Activated CD4-positive, CD25-positive, alpha-beta regulatory T cell (primary cell): ENCODE measurements around the gene FANCC.

Experiments used
- DNase-seq, 4 experiments: peaks; one replicate each; lab custom pipeline; 2025; lab: John Stamatoyannopoulos, UW

Gene FANCC

DNA sequence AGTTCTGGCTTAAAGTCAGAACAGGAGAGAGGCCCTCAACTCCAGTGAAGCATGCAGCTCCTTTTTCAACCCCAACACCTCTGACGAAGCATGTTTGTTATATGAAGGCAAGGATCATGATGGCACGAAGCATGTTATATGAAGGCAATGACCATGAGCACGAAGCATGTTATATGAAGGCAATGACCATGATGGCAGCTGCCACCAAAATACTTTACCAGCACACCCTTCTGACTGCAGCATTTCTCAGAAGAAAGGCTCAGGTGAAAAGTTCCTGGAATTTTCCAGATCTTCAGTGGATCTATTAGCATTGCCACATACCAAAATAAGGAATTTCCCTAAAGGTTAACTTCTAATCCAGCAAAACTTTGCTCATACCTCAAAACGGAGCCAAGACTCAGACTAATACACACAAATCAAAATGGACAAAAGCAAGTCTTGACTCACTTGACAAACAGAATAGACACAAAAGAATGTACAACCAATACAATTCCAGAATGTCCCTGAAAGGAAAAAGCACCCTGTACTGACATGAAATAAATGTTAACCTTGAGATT is 217.4 kb downstream of the FANCC start:
- no peak for DNase-seq

GRCh38 chr9:95099321-95100070 is 218.0 kb downstream of the FANCC start:
- DNase-seq: no peak

GRCh38 chr9:95098391-95098921 is 219.1 kb downstream of the FANCC start:
- DNase-seq: no peak

- no peak for DNase-seq
Observed at GRCh38 chr9:95097279-95097678, 220.2 kb downstream of the FANCC start.

DNA sequence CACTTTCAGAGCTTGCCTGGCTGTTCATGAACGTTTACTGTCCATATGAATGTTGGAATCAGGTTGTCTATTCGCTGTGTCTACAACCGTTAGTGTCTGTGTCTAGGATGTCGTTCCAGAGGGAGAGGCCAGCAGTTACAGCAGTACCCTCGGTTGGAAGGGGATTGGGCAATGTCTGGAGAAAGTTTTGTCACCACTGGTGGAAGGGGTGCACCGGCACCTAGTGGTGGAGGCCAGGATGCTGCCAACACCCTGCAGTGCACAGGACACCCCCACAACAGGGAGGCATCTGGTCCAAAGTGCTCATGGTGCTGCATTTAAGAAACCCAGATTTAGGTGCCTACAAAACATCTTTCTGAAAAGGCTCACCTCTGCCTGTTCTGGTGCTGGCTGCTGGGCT is 220.7 kb downstream of the FANCC start:
- no peak for DNase-seq

DNA sequence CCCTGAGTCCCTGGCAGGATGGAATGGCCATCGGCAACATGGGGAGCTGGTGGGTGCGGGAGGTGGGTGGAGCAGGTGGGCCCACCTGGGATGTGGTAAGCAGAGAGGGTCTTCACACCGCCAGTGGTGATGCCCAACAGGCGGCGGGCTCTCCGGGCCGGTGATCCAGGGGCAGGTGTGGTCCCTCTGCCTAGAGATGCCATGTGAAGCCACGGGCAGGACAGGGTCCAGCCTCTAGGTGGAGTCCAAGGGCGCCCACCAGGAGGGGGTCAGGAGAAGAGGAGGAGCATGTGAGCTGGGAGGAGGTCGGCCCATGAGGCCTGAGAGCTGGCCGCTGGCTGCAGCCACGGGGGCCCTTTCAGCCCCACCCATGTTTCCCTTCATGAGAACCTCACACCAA is 221.1 kb downstream of the FANCC start:
- no peak for DNase-seq

GRCh38 chr9:95095641-95096355 is 221.7 kb downstream of the FANCC start:
- DNase-seq: no peak

- DNase-seq: no peak
Observed at GRCh38 chr9:95094002-95094401, 223.5 kb downstream of the FANCC start.

DNA sequence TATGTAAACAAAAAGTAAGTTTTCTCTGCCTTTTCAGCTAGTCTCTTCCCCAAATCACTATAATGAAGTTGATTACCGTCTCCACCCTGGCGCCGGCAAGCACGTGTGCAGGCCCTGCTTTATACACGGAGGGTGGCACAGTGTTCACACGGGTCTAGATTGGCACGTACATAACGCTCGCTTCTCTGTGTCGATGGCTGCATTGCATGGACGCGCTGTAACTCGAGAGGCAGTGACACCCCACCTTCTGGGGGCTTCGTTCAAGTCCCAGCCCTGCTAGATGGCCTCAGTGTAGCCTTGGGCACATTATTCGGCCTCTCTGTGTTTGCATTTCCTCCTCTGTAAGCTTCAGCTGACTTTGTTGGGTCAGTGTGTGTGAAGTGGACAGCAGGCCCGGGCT is 223.9 kb downstream of the FANCC start:
- DNase-seq: no peak

- DNase-seq: no peak
Observed at GRCh38 chr9:95092262-95093072, 225.0 kb downstream of the FANCC start.

- no peak for DNase-seq
Observed at GRCh38 chr9:95091601-95092261, 225.8 kb downstream of the FANCC start.

DNA sequence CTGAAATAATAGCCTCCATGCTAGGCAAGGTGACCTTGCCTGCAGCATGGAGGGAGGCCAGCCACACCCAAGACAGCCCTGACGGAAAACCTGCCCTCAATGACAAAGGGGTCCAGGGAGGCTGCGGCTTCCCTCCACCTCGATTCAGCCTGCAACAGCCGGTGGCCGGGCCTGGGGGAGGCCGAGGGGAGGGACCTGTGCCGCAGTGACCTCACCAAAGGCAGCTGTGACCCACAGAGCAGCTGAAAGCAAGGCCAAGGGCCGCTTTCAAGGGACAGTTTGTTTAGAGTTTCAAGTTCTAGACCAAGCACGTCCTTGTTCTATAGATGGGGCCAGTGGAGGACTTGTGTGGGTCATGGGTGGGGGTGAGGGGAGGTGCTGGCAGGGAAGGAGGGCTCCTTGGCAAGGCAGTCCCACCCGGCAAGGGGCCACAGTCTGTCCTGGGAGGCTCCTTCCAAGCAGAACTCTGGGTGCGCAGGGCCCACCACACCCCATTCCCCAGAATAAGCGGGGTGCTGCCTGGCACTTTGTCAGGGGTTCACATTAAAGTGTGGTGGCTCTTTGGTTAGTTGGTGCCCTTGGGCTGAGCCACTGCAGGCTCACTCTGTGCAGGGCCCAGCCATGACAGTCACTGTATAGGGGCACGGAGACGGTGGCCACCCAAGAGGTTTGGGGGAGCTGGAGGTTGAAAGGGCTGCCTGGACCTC is 226.5 kb downstream of the FANCC start:
- no peak for DNase-seq

- DNase-seq: no peak
Observed at GRCh38 chr9:95090023-95090791, 227.3 kb downstream of the FANCC start.

DNA sequence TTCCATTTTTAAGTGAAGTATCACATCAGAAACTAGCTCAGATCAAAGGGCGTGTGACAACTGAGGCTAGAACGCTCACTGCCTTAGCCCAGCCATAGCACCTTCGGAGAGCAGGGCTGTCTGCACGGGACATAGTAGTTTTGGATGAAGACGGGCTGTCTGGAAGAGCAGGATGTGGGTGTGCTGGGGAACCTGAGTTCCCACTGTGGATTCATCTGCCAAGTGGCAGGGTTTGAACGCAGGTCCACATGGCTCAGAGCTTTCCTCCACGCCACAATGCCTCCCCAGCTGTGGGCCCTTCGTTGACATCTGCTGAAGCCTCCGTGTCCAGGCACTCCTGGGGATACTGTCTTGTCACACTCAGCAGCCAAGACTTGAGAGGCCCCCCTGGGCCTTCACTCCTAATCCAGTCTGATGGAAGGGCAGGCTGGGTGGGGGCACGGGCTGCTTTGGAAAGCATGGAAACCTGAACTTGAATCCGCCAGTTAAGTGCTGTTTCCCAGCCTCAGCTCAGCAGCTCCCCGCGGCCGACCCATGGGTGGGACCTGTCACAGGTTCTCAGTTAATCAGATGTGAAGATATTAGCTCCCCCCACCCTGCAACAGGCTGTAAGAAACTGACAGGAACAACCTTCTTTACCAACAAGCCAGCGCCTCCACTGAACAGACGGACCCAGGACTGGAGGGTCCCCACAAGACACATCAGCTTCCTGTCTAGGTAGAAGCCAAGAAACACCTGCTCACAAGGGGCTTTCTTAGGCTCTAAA is 228.1 kb downstream of the FANCC start:
- no peak for DNase-seq

GRCh38 chr9:95088421-95089161 is 228.9 kb downstream of the FANCC start:
- no peak for DNase-seq

DNA sequence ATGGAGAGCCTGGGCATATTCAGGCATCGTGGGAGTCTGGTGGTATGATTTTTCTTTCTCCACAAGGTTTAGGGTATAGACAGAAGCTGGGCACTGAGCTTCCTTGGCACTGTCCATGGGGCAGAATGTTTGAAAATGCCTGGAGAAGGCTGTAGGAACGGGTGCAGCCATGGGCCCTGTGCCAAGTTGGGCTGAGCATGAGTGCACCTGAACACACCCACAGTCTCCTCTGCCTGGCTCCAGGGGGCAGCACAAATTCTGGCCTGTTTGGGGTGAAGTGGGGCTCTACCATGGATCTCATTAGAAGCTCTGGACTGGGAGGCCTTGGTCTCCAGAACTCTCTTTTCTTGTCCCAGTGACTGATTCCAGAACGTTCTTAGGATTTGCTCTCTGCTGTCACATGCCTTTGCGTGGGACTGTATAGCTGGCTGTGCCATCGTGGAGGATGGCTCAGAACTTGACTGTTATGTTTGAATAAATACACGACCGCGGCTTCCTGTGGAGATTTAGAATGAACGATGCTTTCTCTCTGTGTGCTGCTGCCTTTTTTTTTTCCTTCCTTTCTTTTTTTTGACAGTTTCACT is 229.8 kb downstream of the FANCC start:
- DNase-seq: no peak

DNA sequence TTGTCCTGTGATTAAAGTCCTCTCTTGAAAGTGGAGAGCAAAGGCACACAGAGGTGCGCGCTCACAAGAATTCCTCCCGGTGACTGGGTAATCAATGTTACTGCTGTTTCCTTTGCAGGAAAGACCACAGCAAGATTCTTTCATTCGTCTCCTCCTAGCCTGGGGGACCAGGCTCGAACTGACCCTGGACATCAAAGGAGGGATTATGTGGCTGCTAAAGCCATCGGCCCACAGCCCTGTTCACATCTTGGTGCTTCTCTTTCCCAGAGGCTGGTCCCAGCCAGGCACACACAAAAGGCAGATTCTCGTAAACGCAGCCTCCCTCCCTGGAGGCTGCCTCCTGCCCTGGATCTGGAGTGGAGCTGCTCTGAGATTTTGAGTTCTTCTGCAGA is 230.9 kb downstream of the FANCC start:
- DNase-seq: no peak

GRCh38 chr9:95085861-95086563 is 231.5 kb downstream of the FANCC start:
- no peak for DNase-seq
